ENCODE measurements around the gene GLRX. TPM values are rescaled to one million over a fixed set of nuclear protein-coding genes. Genes with fewer than 3 reads are reported as not detected.

Gene GLRX
- total RNA-seq, 4 donors from 2014 or later = 1,042 to 2,721 (median 1,859) TPM

GRCh38 chr5:95804736-95805539 is 17.6 kb downstream of the GLRX start:
- TF ChIP-seq CTCF (IDR thresholded peaks at IDR 0.05 in 4 of 5, conservative IDR thresholded peaks at IDR 0.05 in 1 of 5) (no peak), POLR2A (IDR thresholded peaks at IDR 0.05) (no peak)
- no peak overlapping the region for H3K4me3 ChIP-seq
- no peaks in the 10 kb centered on the region for H3K9me3 ChIP-seq
- ATAC-seq (no peak), DNase-seq (no peak)
- intact Hi-C loops (cut with DNase I; ENCODE audit: low total_unique reads) = no loop called here
- peaks cover 32 to 49% of the 10 kb centered on the region in 2 donors for H3K4me1 ChIP-seq
- H3K36me3 ChIP-seq = no peaks in the 10 kb centered on the region
- peak overlapping the region in 2 of 4 donors; percentile 60 to 62 for H3K27ac ChIP-seq
- in situ Hi-C loops (cut with MboI; ENCODE audit: low sequenced_read_pairs in 4 of 4) = no loop called here
- H3K27me3 ChIP-seq = no peaks in the 10 kb centered on the region

GRCh38 chr5:95803271-95804148 is 19.0 kb downstream of the GLRX start:
- Histone ChIP-seq H3K27me3 (no peaks in the 10 kb centered on the region), H3K27ac (peak overlapping the region; percentile 53 to 76 (median 61)), H3K36me3 (no peaks in the 10 kb centered on the region), H3K4me1 (peaks cover 18 to 35% of the 10 kb centered on the region in 2 donors), H3K9me3 (no peaks in the 10 kb centered on the region), H3K4me3 (no peak overlapping the region)
- intact Hi-C loops (cut with DNase I; ENCODE audit: low total_unique reads) (no loop called here), in situ Hi-C loops (cut with MboI; ENCODE audit: low sequenced_read_pairs in 4 of 4) (no loop called here)
- ATAC-seq (peak; percentile 94 to 96), DNase-seq (no peak)
- TF ChIP-seq CTCF (IDR thresholded peaks at IDR 0.05 in 4 of 5, conservative IDR thresholded peaks at IDR 0.05 in 1 of 5) = no peak
- no peak for TF ChIP-seq POLR2A (IDR thresholded peaks at IDR 0.05)

GRCh38 chr5:95801961-95802360 is 20.6 kb downstream of the GLRX start:
- intact Hi-C loops (cut with DNase I; ENCODE audit: low total_unique reads) (no loop called here), in situ Hi-C loops (cut with MboI; ENCODE audit: low sequenced_read_pairs in 4 of 4) (no loop called here)
- H3K27ac ChIP-seq = peak overlapping the region in 2 of 4 donors; percentile 12 to 60
- ATAC-seq = no peak
- no peak for TF ChIP-seq CTCF (IDR thresholded peaks at IDR 0.05 in 4 of 5, conservative IDR thresholded peaks at IDR 0.05 in 1 of 5)
- TF ChIP-seq POLR2A (IDR thresholded peaks at IDR 0.05) = no peak
- no peaks in the 10 kb centered on the region for H3K36me3 ChIP-seq
- H3K27me3 ChIP-seq = no peaks in the 10 kb centered on the region
- DNase-seq = no peak
- H3K4me1 ChIP-seq = peaks cover 7 to 23% of the 10 kb centered on the region in 2 donors
- no peak overlapping the region for H3K4me3 ChIP-seq
- H3K9me3 ChIP-seq = no peaks in the 10 kb centered on the region

- H3K4me3 ChIP-seq = no peak overlapping the region
- TF ChIP-seq POLR2A (IDR thresholded peaks at IDR 0.05) (no peak), CTCF (IDR thresholded peaks at IDR 0.05 in 4 of 5, conservative IDR thresholded peaks at IDR 0.05 in 1 of 5) (no peak)
- ATAC-seq (no peak), DNase-seq (no peak)
- H3K4me1 ChIP-seq = peaks cover 7 to 23% of the 10 kb centered on the region in 2 donors
- H3K27ac ChIP-seq = peak overlapping the region in 1 of 4 donors; percentile 12
- in situ Hi-C loops (cut with MboI; ENCODE audit: low sequenced_read_pairs in 4 of 4) (no loop called here), intact Hi-C loops (cut with DNase I; ENCODE audit: low total_unique reads) (no loop called here)
- no peaks in the 10 kb centered on the region for H3K27me3 ChIP-seq
- no peaks in the 10 kb centered on the region for H3K9me3 ChIP-seq
- H3K36me3 ChIP-seq = no peaks in the 10 kb centered on the region
Measured at GRCh38 chr5:95801532-95801931, 21.0 kb downstream of the GLRX start.
